Daoy (cell line): ENCODE measurements around the gene FAM47B. TPM values are rescaled to one million over a fixed set of nuclear protein-coding genes. Genes with fewer than 3 reads are reported as not detected.

Experiments used
- DNase-seq: peaks from one replicate; pipeline ENCODE4 v3.0.0-alpha.2; 2015; ENCODE audit warnings: low read depth
- total RNA-seq: library from RNA; depleted of rRNA; stranded (reverse); fragments of >200 nt; shearing (Covaris generic); gene quantifications from 2 replicates; pipeline ENCODE4 v1.2.3, GENCODE V29; 2014; rRNA removed

Gene FAM47B
- total RNA-seq: not detected in 2 replicates

DNA sequence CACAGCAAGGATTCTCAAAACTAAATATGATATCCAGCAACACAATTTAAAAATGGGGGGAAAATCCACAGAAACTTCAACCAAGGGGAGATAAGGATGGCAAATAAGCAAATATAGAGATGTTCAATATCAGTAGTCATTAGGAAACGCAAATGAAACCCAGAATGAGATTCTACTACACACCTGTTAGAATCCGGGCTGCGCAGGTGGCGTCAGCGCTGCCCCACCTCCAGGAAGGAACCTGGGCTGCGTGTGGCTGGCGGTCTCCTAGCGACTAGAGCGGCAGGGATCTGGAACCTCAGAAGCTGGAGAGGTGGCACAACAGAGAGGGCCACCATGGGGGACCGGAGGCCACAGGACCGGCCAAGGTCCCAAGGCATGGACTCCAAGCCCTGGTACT lies at the start of gene FAM47B:
Gene FAM47B, plus strand, starts transcription at position 301 of the 400 bp plus-strand sequence. Its CDS starts 36 bp downstream, at position 337.
- DNase-seq: no peak

GRCh38 chrX:34893741-34894140 lies 48.9 kb upstream of the FAM47B start:
- DNase-seq: no peak

- no peak for DNase-seq
Measured at GRCh38 chrX:34900691-34901090, 41.9 kb upstream of the FAM47B start.

DNA sequence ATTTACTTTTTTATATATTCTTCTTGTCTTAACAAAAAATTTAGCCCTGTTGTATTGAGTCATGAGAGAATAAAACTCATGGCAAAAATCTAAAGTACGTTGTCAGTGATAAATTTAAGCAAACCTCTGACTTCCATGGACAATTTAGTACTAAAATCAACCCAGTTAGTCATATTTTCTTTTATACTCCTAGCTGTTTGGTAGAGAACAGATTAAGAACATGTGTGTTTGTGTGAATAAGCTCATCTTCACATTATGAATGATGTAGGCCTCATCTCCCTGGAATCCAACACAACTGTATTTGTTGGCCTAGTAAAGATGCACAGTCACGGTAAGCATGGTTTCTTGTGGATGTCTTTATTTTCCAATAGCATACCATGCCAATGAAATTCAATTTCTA lies 40.8 kb upstream of the FAM47B start:
- DNase-seq: no peak

DNA sequence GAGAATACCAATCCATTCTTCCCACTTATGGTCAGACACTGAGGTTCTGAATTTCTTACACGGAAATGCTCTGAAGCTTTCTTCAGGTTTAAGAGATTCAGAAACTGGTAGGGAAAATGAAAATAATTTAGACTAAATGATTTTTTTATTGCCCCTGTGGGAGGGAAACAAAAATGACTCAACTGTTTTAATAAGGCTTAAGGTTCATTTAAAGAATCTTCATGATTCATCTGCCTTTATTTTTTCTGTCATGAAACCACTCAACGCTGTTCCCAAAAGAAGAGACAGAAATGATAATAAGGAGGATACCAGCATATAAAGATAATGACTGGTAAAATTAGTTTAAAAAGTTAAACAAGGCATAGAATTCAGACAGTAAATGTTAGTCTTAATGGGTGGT lies 39.3 kb upstream of the FAM47B start:
- DNase-seq: no peak

DNA sequence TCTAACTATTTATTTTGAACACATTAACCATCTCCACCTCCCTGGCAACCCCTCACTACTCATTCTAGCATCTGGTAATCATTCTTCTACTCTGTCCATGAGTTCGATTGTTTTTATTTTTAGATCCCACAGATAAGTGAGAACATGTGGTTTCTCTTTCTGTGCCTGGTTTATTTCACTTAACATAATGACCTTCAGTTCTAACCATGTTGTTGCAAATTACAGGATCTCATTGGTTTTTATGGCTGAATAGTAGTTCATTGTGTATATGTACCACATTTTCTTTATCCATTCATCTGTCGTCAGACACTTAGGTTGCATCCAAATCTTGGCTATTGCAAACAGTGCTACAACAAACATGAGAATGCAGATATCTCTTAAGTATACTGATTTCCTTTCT lies 33.4 kb upstream of the FAM47B start:
- DNase-seq: no peak

DNA sequence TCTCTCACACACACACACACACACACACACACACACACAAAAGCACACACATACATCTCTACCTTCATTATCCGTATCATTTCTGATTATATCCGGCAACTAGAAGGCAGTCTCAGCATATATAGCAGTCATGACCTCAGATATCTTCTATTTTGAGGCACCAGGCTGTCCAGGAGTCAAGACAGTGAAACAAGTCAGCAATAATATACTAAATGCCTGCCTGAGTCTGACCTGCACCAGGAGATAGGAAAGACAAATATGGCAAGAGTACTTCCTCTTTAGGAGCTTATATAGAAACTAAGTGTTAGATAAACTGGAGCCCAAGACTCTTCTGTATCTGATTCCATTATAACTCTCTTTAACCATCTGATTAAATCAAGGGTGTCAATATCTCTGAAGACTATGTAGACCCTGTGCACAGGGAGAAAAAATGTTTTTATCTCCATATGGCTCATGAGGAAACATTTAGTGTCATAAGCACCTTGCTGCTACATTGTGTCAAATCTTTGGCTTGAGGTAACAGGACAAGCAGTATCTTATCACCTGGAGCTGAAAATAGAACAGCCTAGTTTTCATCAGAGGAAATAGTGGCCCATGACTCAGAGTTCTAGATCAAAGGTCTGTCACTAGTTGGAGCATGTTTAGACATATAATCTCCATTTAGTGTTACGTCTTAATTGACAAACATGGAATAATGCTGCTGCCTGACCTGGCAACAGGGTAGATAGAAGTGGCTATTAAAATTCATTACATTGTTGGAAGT lies 27.0 kb upstream of the FAM47B start:
- no peak for DNase-seq

GRCh38 chrX:34917146-34917545 lies 25.4 kb upstream of the FAM47B start:
- DNase-seq: no peak

DNA sequence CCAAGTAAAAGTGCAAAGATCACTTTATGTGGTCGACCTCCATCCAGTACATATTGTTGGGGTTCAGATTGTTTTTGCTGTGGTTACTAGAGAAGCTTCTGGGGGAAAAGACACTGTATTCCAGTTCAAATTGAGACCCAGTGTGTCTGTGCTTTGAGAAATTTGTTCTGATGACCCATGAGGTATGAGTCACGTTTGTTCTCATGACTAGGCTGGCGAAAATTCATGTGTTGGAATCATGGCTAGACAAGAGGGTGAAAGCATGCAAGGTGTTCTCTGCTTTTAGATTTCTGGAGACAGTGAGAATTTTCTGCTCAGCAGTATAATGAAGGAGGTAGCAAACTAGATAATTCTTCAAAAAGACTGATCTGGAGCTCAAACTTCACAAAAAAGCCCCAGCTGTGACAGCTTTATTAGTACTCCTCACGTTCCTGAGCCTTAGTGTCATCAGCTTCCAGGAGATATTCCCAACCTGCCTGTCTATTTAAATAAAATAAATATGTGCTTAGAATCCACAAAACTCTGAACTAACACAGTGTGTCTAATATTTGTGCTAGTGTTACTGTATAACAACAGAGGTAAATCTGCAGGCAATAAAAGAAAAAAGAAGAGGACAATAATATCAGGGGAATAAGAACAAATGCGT lies 24.4 kb upstream of the FAM47B start:
- peak; percentile 0 for DNase-seq

- no peak for DNase-seq
Measured at GRCh38 chrX:34918856-34919255, 23.7 kb upstream of the FAM47B start.

- DNase-seq: no peak
Measured at GRCh38 chrX:34927866-34928265, 14.7 kb upstream of the FAM47B start.

DNA sequence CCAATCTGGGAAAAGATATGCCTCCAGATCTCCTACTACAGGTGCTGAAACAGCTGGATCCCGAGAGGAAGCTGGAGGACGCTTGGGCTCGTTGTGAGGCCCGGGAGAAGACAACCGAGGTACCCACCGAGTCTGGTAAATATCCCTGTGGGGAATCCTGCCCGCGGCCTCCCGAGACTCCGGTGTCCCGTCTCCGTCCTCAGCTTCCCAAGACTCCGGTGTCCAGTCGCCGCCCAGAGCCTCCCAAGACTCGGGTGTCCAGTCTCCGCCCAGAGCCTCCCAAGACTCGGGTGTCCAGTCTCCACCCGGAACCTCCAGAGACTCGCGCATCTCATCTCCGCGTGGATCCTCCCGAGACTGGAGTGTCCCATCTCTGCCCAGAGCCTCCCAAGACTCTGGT lies 639 bp downstream of the FAM47B start:
- no peak for DNase-seq

- no peak for DNase-seq
Measured at GRCh38 chrX:34956916-34957315, 14.3 kb downstream of the FAM47B start.

DNA sequence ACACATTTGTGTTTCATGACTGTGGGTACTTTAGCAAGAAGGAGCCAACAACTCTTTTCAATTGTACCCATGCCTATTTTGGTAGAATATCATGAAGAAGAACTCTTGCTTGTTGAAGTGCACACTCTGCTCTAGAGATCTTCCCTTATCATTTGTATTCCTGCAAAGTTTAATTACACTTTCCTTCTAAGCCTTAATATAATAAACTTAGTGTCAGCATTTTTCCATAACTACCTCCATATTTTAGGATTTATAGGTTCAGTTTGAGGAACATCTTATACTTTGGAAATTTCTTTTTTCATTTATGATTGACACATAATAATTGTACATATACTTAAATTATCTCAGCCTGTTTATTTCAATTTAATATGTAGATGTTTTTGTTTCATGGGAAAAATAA lies 19.1 kb downstream of the FAM47B start:
- DNase-seq: no peak

- DNase-seq: no peak
Measured at GRCh38 chrX:34972206-34972605, 29.6 kb downstream of the FAM47B start.

GRCh38 chrX:34978171-34978570 lies 35.6 kb downstream of the FAM47B start:
- DNase-seq: no peak

GRCh38 chrX:34987646-34988045 lies 45.0 kb downstream of the FAM47B start:
- DNase-seq: no peak
